GM13976 (cell line): ENCODE results near the gene UQCRQ.

Source experiments
- DNase-seq: peaks from one replicate; pipeline ENCODE4 v3.0.0; 2012; ENCODE audit warnings: low spot score
- CTCF ChIP-seq: IDR thresholded peaks from 2 replicates; pipeline ENCODE4 v1.5.1; 2012; ENCODE audit warnings: borderline replicate concordance, mild to moderate bottlenecking; ENCODE audit not compliant: insufficient read depth; ENCODE audit errors: extremely low read depth, missing control alignments, control extremely low read depth
- in situ Hi-C: fragments of 300-500 bp; cut with MboI; formaldehyde crosslinking; loops from one replicate; pipeline ENCODE4 v1.12.0; 2022; ENCODE audit warnings: low sequenced_read_pairs, mixed read lengths, inconsistent platforms; ENCODE audit not compliant: unreplicated experiment

The UQCRQ gene

GRCh38 chr5:132915681-132916080 is 49.2 kb downstream of the UQCRQ start:
- TF ChIP-seq CTCF: no peak
- no peak for DNase-seq
- in situ Hi-C loops: no loop called here

- no peak for TF ChIP-seq CTCF
These were observed 49.6 kb downstream of the UQCRQ start for GRCh38 chr5:132916086-132916485.

More at GRCh38 chr5:132916086-132916485, 49.6 kb downstream of the UQCRQ start:
- in situ Hi-C loops: no loop called here
- no peak for DNase-seq
